ENCODE measurements around the gene TNIK.

Gene TNIK

GRCh38 chr3:171268677-171269076, 191.5 kb downstream of the TNIK start:
- Histone ChIP-seq H3K27ac (ENCODE audit: low read length, poor library complexity, severe bottlenecking) (no peak overlapping the region), H3K9ac (ENCODE audit: low read length) (no peak overlapping the region), H2AFZ (ENCODE audit: low read depth, low read length) (no peak overlapping the region), H3K4ac (ENCODE audit: low read depth in 1 of 2, low read length in 2 of 2) (no peak overlapping the region), H2BK15ac (ENCODE audit: low read depth, poor library complexity, severe bottlenecking) (no peak overlapping the region), H3K14ac (ENCODE audit: low read length in 2 of 2) (no peak overlapping the region), H2BK120ac (ENCODE audit: low read depth, low read length) (no peak overlapping the region), H3K4me2 (ENCODE audit: low read length, poor library complexity, severe bottlenecking) (no peak overlapping the region), H3K27me3 (ENCODE audit: control insufficient read depth in 1 of 2, insufficient read depth in 1 of 2, low read length in 2 of 2) (no peaks in the 10 kb centered on the region), H3K36me3 (ENCODE audit: control insufficient read depth in 1 of 2, insufficient read depth in 2 of 2, low read depth in 1 of 2, low read length in 2 of 2) (peaks cover 0 to 3% of the 10 kb centered on the region in 2 experiments), H2BK12ac (ENCODE audit: low read length in 2 of 2) (no peak overlapping the region), H3K18ac (ENCODE audit: low read depth in 1 of 2, low read length in 2 of 2) (peak overlapping the region in 1 of 2 experiments; percentile 65), H2AK5ac (ENCODE audit: low read length, severe bottlenecking) (no peak overlapping the region), H2BK5ac (ENCODE audit: low read depth, low read length, poor library complexity, severe bottlenecking) (no peak overlapping the region), H3K9me3 (ENCODE audit: control insufficient read depth, low read length) (no peaks in the 10 kb centered on the region), H3K4me3 (ENCODE audit: insufficient read depth in 1 of 2, low read depth in 1 of 2, low read length in 2 of 2) (no peak overlapping the region), H4K8ac (ENCODE audit: low read length) (no peak overlapping the region), H3K4me1 (ENCODE audit: control insufficient read depth, insufficient read depth, low read depth, low read length) (peaks cover 6% of the 10 kb centered on the region), H3K79me1 (replicated peaks; ENCODE audit: low read length, poor library complexity, severe bottlenecking) (peaks cover 29% of the 10 kb centered on the region), H4K91ac (ENCODE audit: low read length) (no peak overlapping the region), H3K23ac (ENCODE audit: low read length in 2 of 2) (no peak overlapping the region)
- 93% methylated on average over 1 of the region's 1 CpG for WGBS
- DNase-seq = no peak

GRCh38 chr3:171267104-171267503, 193.1 kb downstream of the TNIK start:
- H3K4ac ChIP-seq (ENCODE audit: low read depth in 1 of 2, low read length in 2 of 2) = no peak overlapping the region
- no peak overlapping the region for H3K4me3 ChIP-seq (ENCODE audit: insufficient read depth in 1 of 2, low read depth in 1 of 2, low read length in 2 of 2)
- no peak overlapping the region for H4K8ac ChIP-seq (ENCODE audit: low read length)
- no peak overlapping the region for H2BK120ac ChIP-seq (ENCODE audit: low read depth, low read length)
- H3K4me2 ChIP-seq (ENCODE audit: low read length, poor library complexity, severe bottlenecking) = no peak overlapping the region
- H3K36me3 ChIP-seq (ENCODE audit: control insufficient read depth in 1 of 2, insufficient read depth in 2 of 2, low read depth in 1 of 2, low read length in 2 of 2) = no peaks in the 10 kb centered on the region
- H3K79me1 ChIP-seq (replicated peaks; ENCODE audit: low read length, poor library complexity, severe bottlenecking) = peaks cover 26% of the 10 kb centered on the region
- no peak overlapping the region for H2BK12ac ChIP-seq (ENCODE audit: low read length in 2 of 2)
- no peak overlapping the region for H2BK5ac ChIP-seq (ENCODE audit: low read depth, low read length, poor library complexity, severe bottlenecking)
- no peak overlapping the region for H2AK5ac ChIP-seq (ENCODE audit: low read length, severe bottlenecking)
- no peak overlapping the region for H2AFZ ChIP-seq (ENCODE audit: low read depth, low read length)
- no peaks in the 10 kb centered on the region for H3K27me3 ChIP-seq (ENCODE audit: control insufficient read depth in 1 of 2, insufficient read depth in 1 of 2, low read length in 2 of 2)
- H3K18ac ChIP-seq (ENCODE audit: low read depth in 1 of 2, low read length in 2 of 2) = no peak overlapping the region
- H3K14ac ChIP-seq (ENCODE audit: low read length in 2 of 2) = no peak overlapping the region
- DNase-seq = no peak
- no peak overlapping the region for H4K91ac ChIP-seq (ENCODE audit: low read length)
- no peak overlapping the region for H3K23ac ChIP-seq (ENCODE audit: low read length in 2 of 2)
- H2BK15ac ChIP-seq (ENCODE audit: low read depth, poor library complexity, severe bottlenecking) = no peak overlapping the region
- H3K9me3 ChIP-seq (ENCODE audit: control insufficient read depth, low read length) = no peaks in the 10 kb centered on the region
- H3K9ac ChIP-seq (ENCODE audit: low read length) = no peak overlapping the region
- WGBS = 100% methylated on average over 1 of the region's 1 CpG
- no peak overlapping the region for H3K27ac ChIP-seq (ENCODE audit: low read length, poor library complexity, severe bottlenecking)
- peaks cover 2% of the 10 kb centered on the region for H3K4me1 ChIP-seq (ENCODE audit: control insufficient read depth, insufficient read depth, low read depth, low read length)

- H3K4ac ChIP-seq (ENCODE audit: low read depth in 1 of 2, low read length in 2 of 2) = no peak overlapping the region
- H4K8ac ChIP-seq (ENCODE audit: low read length) = no peak overlapping the region
Observed at GRCh38 chr3:171266740-171267073, 193.5 kb downstream of the TNIK start.

GRCh38 chr3:171266034-171266739, 194.0 kb downstream of the TNIK start:
- H2BK120ac ChIP-seq (ENCODE audit: low read depth, low read length) = no peak overlapping the region
- no peak overlapping the region for H3K14ac ChIP-seq (ENCODE audit: low read length in 2 of 2)
- no peak overlapping the region for H4K8ac ChIP-seq (ENCODE audit: low read length)
- H3K18ac ChIP-seq (ENCODE audit: low read depth in 1 of 2, low read length in 2 of 2) = peak overlapping the region in 1 of 2 experiments; percentile 9
- peak; percentile 34 for DNase-seq
- no peak overlapping the region for H4K91ac ChIP-seq (ENCODE audit: low read length)
- no peak overlapping the region for H2BK15ac ChIP-seq (ENCODE audit: low read depth, poor library complexity, severe bottlenecking)
- H2BK5ac ChIP-seq (ENCODE audit: low read depth, low read length, poor library complexity, severe bottlenecking) = no peak overlapping the region
- no peaks in the 10 kb centered on the region for H3K9me3 ChIP-seq (ENCODE audit: control insufficient read depth, low read length)
- no peaks in the 10 kb centered on the region for H3K36me3 ChIP-seq (ENCODE audit: control insufficient read depth in 1 of 2, insufficient read depth in 2 of 2, low read depth in 1 of 2, low read length in 2 of 2)
- peaks cover 4% of the 10 kb centered on the region for H3K4me1 ChIP-seq (ENCODE audit: control insufficient read depth, insufficient read depth, low read depth, low read length)
- H3K4me2 ChIP-seq (ENCODE audit: low read length, poor library complexity, severe bottlenecking) = no peak overlapping the region
- no peak overlapping the region for H3K4me3 ChIP-seq (ENCODE audit: insufficient read depth in 1 of 2, low read depth in 1 of 2, low read length in 2 of 2)
- WGBS = 82% methylated on average over 4 of the region's 4 CpGs
- H2BK12ac ChIP-seq (ENCODE audit: low read length in 2 of 2) = no peak overlapping the region
- H3K4ac ChIP-seq (ENCODE audit: low read depth in 1 of 2, low read length in 2 of 2) = no peak overlapping the region
- no peaks in the 10 kb centered on the region for H3K27me3 ChIP-seq (ENCODE audit: control insufficient read depth in 1 of 2, insufficient read depth in 1 of 2, low read length in 2 of 2)
- no peak overlapping the region for H3K27ac ChIP-seq (ENCODE audit: low read length, poor library complexity, severe bottlenecking)
- no peak overlapping the region for H2AFZ ChIP-seq (ENCODE audit: low read depth, low read length)
- H3K9ac ChIP-seq (ENCODE audit: low read length) = no peak overlapping the region
- H3K79me1 ChIP-seq (replicated peaks; ENCODE audit: low read length, poor library complexity, severe bottlenecking) = peaks cover 25% of the 10 kb centered on the region
- no peak overlapping the region for H2AK5ac ChIP-seq (ENCODE audit: low read length, severe bottlenecking)
- H3K23ac ChIP-seq (ENCODE audit: low read length in 2 of 2) = no peak overlapping the region

More at GRCh38 chr3:171266740-171267073, 193.5 kb downstream of the TNIK start:
- no peak overlapping the region for H2AK5ac ChIP-seq (ENCODE audit: low read length, severe bottlenecking)
- no peak overlapping the region for H3K4me2 ChIP-seq (ENCODE audit: low read length, poor library complexity, severe bottlenecking)
- H3K4me3 ChIP-seq (ENCODE audit: insufficient read depth in 1 of 2, low read depth in 1 of 2, low read length in 2 of 2) = no peak overlapping the region
- no peaks in the 10 kb centered on the region for H3K9me3 ChIP-seq (ENCODE audit: control insufficient read depth, low read length)
- H3K79me1 ChIP-seq (replicated peaks; ENCODE audit: low read length, poor library complexity, severe bottlenecking) = peaks cover 25% of the 10 kb centered on the region
- no peak overlapping the region for H4K91ac ChIP-seq (ENCODE audit: low read length)
- no peak overlapping the region for H3K18ac ChIP-seq (ENCODE audit: low read depth in 1 of 2, low read length in 2 of 2)
- no peak overlapping the region for H3K9ac ChIP-seq (ENCODE audit: low read length)
- H3K4me1 ChIP-seq (ENCODE audit: control insufficient read depth, insufficient read depth, low read depth, low read length) = peaks cover 4% of the 10 kb centered on the region
- H2AFZ ChIP-seq (ENCODE audit: low read depth, low read length) = no peak overlapping the region
- H2BK120ac ChIP-seq (ENCODE audit: low read depth, low read length) = no peak overlapping the region
- no peak overlapping the region for H2BK15ac ChIP-seq (ENCODE audit: low read depth, poor library complexity, severe bottlenecking)
- no peaks in the 10 kb centered on the region for H3K27me3 ChIP-seq (ENCODE audit: control insufficient read depth in 1 of 2, insufficient read depth in 1 of 2, low read length in 2 of 2)
- no peak overlapping the region for H2BK5ac ChIP-seq (ENCODE audit: low read depth, low read length, poor library complexity, severe bottlenecking)
- 89% methylated on average over 1 of the region's 1 CpG for WGBS
- no peak overlapping the region for H2BK12ac ChIP-seq (ENCODE audit: low read length in 2 of 2)
- no peak overlapping the region for H3K23ac ChIP-seq (ENCODE audit: low read length in 2 of 2)
- no peak overlapping the region for H3K14ac ChIP-seq (ENCODE audit: low read length in 2 of 2)
- H3K36me3 ChIP-seq (ENCODE audit: control insufficient read depth in 1 of 2, insufficient read depth in 2 of 2, low read depth in 1 of 2, low read length in 2 of 2) = no peaks in the 10 kb centered on the region
- DNase-seq = no peak
- H3K27ac ChIP-seq (ENCODE audit: low read length, poor library complexity, severe bottlenecking) = no peak overlapping the region
